Fibroblast of pulmonary artery (primary cell): ENCODE measurements around the gene DLL4.

Experiments
- DNase-seq: peaks from one replicate; pipeline ENCODE4 v3.0.0-alpha.2; 2010; ENCODE audit warnings: low read depth
- H3K4me3 ChIP-seq: replicated peaks from 2 replicates; pipeline ENCODE4 v1.5.1; 2011; ENCODE audit warnings: low read depth, mild to moderate bottlenecking, control low read depth, low read length, moderate library complexity
- CTCF ChIP-seq: IDR thresholded peaks from 2 replicates; pipeline ENCODE4 v1.5.1; 2011; ENCODE audit warnings: mild to moderate bottlenecking, control low read depth, low read length, inconsistent platforms; ENCODE audit errors: missing control alignments

Gene DLL4

GRCh38 chr15:40908095-40908494 lies 21.0 kb upstream of the DLL4 start:
- DNase-seq = no peak
- TF ChIP-seq CTCF = no peak

GRCh38 chr15:40909662-40910630 lies 19.2 kb upstream of the DLL4 start:
- peak; percentile 66 for DNase-seq
- no peak overlapping the region for H3K4me3 ChIP-seq
- no peak for TF ChIP-seq CTCF

More at GRCh38 chr15:40908095-40908494, 21.0 kb upstream of the DLL4 start:
- H3K4me3 ChIP-seq = no peak overlapping the region

GRCh38 chr15:40911141-40911540 lies 18.0 kb upstream of the DLL4 start:
- H3K4me3 ChIP-seq = no peak overlapping the region
- no peak for DNase-seq
- TF ChIP-seq CTCF = no peak

GRCh38 chr15:40911693-40912092 lies 17.4 kb upstream of the DLL4 start:
- no peak overlapping the region for H3K4me3 ChIP-seq
- TF ChIP-seq CTCF = no peak
- no peak for DNase-seq

GRCh38 chr15:40912478-40912877 lies 16.7 kb upstream of the DLL4 start:
- H3K4me3 ChIP-seq = no peak overlapping the region
- no peak for TF ChIP-seq CTCF
- no peak for DNase-seq

DNA sequence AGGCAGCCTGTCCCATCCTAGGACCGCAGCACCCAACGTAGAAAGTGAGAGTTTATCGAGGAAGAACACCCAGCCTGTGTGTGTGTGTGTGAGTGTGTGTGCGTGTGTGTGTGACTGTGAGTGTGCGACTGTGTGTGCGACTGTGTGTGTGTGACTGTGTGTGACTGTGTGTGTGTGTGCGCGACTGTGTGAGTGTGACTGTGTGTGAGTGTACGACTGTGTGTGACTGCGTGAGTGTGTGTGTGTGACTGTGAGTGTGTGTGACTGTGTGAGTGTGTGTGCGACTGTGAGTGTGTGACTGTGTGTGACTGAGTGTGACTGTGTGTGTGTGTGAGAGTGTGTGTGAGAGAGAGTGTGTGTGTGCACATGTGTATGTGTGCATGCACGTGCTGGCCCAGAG lies 15.1 kb upstream of the DLL4 start:
- no peak overlapping the region for H3K4me3 ChIP-seq
- TF ChIP-seq CTCF = no peak
- DNase-seq = no peak
